Endothelial cell of umbilical vein (primary cell): Measurements from ENCODE around the gene KLHL17.

Source experiments
- GATA2 ChIP-seq: IDR thresholded peaks from 2 replicates; pipeline ENCODE4 v1.7.0; 2011; ENCODE audit warnings: low read depth, mild to moderate bottlenecking, moderate library complexity, mixed read lengths, low read length; ENCODE audit not compliant: insufficient read length, insufficient read depth
- POLR2A ChIP-seq: IDR thresholded peaks from 2 replicates; pipeline ENCODE4 v1.6.1; 2012; ENCODE audit warnings: low read depth, mild to moderate bottlenecking, control low read depth, low read length
- POLR2AphosphoS5 ChIP-seq: IDR thresholded peaks from 2 replicates; pipeline ENCODE4 v1.6.1; 2012; ENCODE audit warnings: low read depth, mild to moderate bottlenecking, control low read depth, low read length, moderate library complexity; ENCODE audit not compliant: insufficient read depth
- TF ChIP-seq, protein P1 (sequence below), 2 donors: IDR thresholded peaks; 1 replicate in 1 of 2; 2 replicates in 1 of 2; pipeline ENCODE4 v1.5.1; 2011; ENCODE audit warnings: low read length in 2 of 2, mild to moderate bottlenecking in 2 of 2, moderate library complexity in 2 of 2, control low read depth in 1 of 2, inconsistent platforms in 1 of 2, low read depth in 1 of 2; ENCODE audit not compliant: insufficient read depth in 1 of 2; ENCODE audit errors: extremely low read depth in 1 of 2
- TF ChIP-seq, protein P2 (sequence below): IDR thresholded peaks from 2 replicates; pipeline ENCODE4 v1.6.1; 2011; ENCODE audit not compliant: insufficient read depth, insufficient read length

DNA sequence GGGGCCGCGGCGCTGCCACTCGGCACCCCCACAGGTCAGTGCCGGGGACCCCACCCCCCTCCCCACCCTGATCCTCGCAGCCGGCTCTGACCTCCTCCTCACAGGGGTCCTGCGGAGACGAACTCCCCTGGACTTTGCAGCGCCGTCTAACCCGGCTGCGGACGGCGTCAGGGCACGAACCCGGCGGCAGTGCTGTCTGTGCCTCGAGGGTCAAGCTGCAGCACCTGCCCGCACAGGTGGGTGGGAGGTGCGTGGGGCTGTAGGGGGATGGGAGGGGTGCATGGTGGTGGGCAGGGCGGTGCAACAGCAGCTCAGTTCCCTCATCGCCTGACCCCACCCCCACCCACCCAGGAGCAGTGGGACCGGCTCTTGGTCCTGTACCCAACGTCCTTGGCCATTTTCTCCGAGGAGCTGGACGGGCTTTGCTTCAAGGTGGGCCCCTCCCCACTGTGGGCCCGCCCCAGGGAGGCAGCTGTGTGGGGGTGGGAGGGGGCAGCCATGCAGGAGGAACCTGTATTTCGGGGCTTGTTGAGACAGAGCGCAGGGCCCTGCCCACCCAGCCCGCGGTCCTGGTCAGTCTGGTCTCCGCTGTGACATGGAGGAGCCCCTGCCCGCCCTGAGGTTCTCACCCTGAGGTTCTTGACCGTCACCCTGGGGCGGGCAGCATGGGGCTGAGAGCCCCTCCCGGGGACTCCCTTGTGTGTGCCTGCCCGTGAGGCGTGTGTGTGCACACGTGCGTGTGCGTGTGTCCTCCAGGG lies 10.8 kb downstream of the KLHL17 start:
- TF ChIP-seq, protein P1, sequence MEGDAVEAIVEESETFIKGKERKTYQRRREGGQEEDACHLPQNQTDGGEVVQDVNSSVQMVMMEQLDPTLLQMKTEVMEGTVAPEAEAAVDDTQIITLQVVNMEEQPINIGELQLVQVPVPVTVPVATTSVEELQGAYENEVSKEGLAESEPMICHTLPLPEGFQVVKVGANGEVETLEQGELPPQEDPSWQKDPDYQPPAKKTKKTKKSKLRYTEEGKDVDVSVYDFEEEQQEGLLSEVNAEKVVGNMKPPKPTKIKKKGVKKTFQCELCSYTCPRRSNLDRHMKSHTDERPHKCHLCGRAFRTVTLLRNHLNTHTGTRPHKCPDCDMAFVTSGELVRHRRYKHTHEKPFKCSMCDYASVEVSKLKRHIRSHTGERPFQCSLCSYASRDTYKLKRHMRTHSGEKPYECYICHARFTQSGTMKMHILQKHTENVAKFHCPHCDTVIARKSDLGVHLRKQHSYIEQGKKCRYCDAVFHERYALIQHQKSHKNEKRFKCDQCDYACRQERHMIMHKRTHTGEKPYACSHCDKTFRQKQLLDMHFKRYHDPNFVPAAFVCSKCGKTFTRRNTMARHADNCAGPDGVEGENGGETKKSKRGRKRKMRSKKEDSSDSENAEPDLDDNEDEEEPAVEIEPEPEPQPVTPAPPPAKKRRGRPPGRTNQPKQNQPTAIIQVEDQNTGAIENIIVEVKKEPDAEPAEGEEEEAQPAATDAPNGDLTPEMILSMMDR (IDR thresholded peaks at IDR 0.05; ENCODE audit: extremely low read depth in 1 of 2, insufficient read depth in 1 of 2, low read depth in 1 of 2, low read length in 2 of 2) = no peak
- TF ChIP-seq GATA2 (no peak), POLR2A (no peak), POLR2AphosphoS5 (no peak)
- TF ChIP-seq, protein P2, sequence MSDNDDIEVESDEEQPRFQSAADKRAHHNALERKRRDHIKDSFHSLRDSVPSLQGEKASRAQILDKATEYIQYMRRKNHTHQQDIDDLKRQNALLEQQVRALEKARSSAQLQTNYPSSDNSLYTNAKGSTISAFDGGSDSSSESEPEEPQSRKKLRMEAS = no peak
